Heart right ventricle (tissue), 16 donors: Measurements from ENCODE around the gene NUP58. TPM values are rescaled to one million over a fixed set of nuclear protein-coding genes. Genes with fewer than 3 reads are reported as not detected.

Source experiments
- ATAC-seq, 8 donors: fragments of 200-7000 bp; cut with Tn5 transposase; one replicate each; pipeline ENCODE4 v1.9.1; 2020; ENCODE audit warnings: mild to moderate bottlenecking in 8 of 8, moderate library complexity in 8 of 8, moderate number of reproducible peaks in 1 of 8
- DNase-seq, 2 donors: peaks; one replicate each; pipeline ENCODE4 v3.0.0-alpha.2; 2020
- H3K27ac ChIP-seq, 10 donors: fragments of 200-600 bp; sonication (generic) in 2 of 10; one replicate each; pipeline versions ENCODE4 v1.5.0 to v1.8.0; 2020 to 2022; ENCODE audit warnings: mild to moderate bottlenecking in 3 of 10
- H3K27me3 ChIP-seq, 7 donors: fragments of 200-600 bp; one replicate each; pipeline ENCODE4 v1.8.0; 2021 to 2022; ENCODE audit warnings: mild to moderate bottlenecking in 2 of 7
- H3K36me3 ChIP-seq, 9 donors: fragments of 200-600 bp; sonication (generic) in 1 of 9; one replicate each; pipeline versions ENCODE4 v1.5.0 to v1.8.0; 2020 to 2022; ENCODE audit warnings: mild to moderate bottlenecking in 2 of 9
- H3K4me1 ChIP-seq, 9 donors: fragments of 200-600 bp; sonication (generic) in 1 of 9; one replicate each; pipeline versions ENCODE4 v1.5.0 to v1.8.0; 2020 to 2022; ENCODE audit warnings: mild to moderate bottlenecking in 4 of 9
- H3K4me3 ChIP-seq, 10 donors: fragments of 200-600 bp; sonication (generic) in 2 of 10; one replicate each; pipeline versions ENCODE4 v1.5.0 to v1.8.0; 2020 to 2022; ENCODE audit warnings: mild to moderate bottlenecking in 7 of 10, moderate library complexity in 2 of 10
- H3K9me3 ChIP-seq, 11 donors: fragments of 200-600 bp in 10 of 11; sonication (generic) in 2 of 11; one replicate each; pipeline versions ENCODE4 v1.5.0 to v1.8.0; 2013 to 2022; ENCODE audit warnings: mild to moderate bottlenecking in 2 of 11, control low read depth in 1 of 11, moderate library complexity in 1 of 11
- CTCF ChIP-seq, 9 donors: fragments of 200-600 bp; sonication (generic) in 2 of 9; IDR thresholded peaks; one replicate each; pipeline versions ENCODE4 v1.5.0 to v1.8.0; 2021 to 2022; ENCODE audit warnings: antibody characterized with exemption in 9 of 9, mild to moderate bottlenecking in 5 of 9, moderate library complexity in 1 of 9
- WGBS, 2 donors: extraction: QIAGEN DNeasy Blood & Tissue Kit; methylation state at CpG; one replicate each; pipeline ENCODE4 v1.1.7; 2013; ENCODE audit warnings: inconsistent platforms in 1 of 2; 5-methylcytosine and 5-hydroxymethylcytosine counted together
- intact Hi-C, 10 donors: fragments of 100-400 bp; cut with DNase I; formaldehyde crosslinking; loops; one replicate each; pipeline versions ENCODE4 v1.11.1 to v1.14.2; 2022
- polyA plus RNA-seq, 2 donors: library from polyadenylated mRNA; stranded (reverse); fragments of 200-250 nt; gene quantifications; one replicate each; pipeline ENCODE4 v1.2.3, GENCODE V29; 2013
- total RNA-seq, 10 donors: library from RNA; stranded (reverse); fragmentation: NEBNext Ultra II Directional in 3 of 10; extraction: Animal tissue kit (Norgen Biotek cat#: 25700) in 3 of 10; gene quantifications; one replicate each; pipeline versions ENCODE4 v1.2.1 to v1.2.4, GENCODE V29; 2021 to 2023
- donor health status: Arrhythmogenic right ventricular cardiomyopathy.
- donor health status: ischemic (EF 13 %, LVEDD 7.1; RV severe dilation, severe dysfunction).
- donor health status: healthy with polysubstance abuse.
- donor health status: DM: no; HTN: yes; CAD: no.
- donor health status: DM: no; HTN: no; CAD: no.
- donor health status: ischemic (EF 25% LVEDD 6.9; RV normal size, moderate dysfunction).
- donor health status: ischemic (EF 25% LVEDD 5.7; RV mildly dilated, moderate dysfunction).
- donor health status: healthy.
- donor health status: DM: yes; HTN: yes; CAD: no.
- donor health status: Ischemic cardiomyopathy.
- donor health status: ischemic (EF 35%, LVEDD 5.7; RV mildly dilated, moderate dysfunction).
- donor health status: nonischemic (EF 11% LVEDD 7.7; RV severe dilation, severe dysfunction).
- donor health status: DM: yes; HTN: yes; CAD: no.
- donor health status: PGD.
- donor health status: ischemic (EF 29% LVEDD 5.4; RV normal size, mild dysfunction).
- donor health status: nonischemic (EF 23%, LVEDD 6.1; RV moderate dilation, normal function).

Gene NUP58
- total and polyA plus RNA-seq, 12 donors, result 8.9 to 29.5 (median 26.2) TPM

- ATAC-seq, result no peak
- TF ChIP-seq CTCF (IDR thresholded peaks at IDR 0.05), result no peak
- no peaks in the 10 kb centered on the region for H3K27me3 ChIP-seq
- no peaks in the 10 kb centered on the region for H3K9me3 ChIP-seq
- H3K4me3 ChIP-seq, result no peak overlapping the region
- WGBS, 2 donors, result 88 to 90% methylated on average over 2 of the region's 2 CpGs
- intact Hi-C loops, result loop anchor here in 2 of 10 donors (5.0 to 10.0 kb wide), 2 partner anchors 67 to 69 kb away; no protein-coding TSS in a partner anchor
- no peak for DNase-seq
- no peak overlapping the region for H3K27ac ChIP-seq
- no peaks in the 10 kb centered on the region for H3K4me1 ChIP-seq
- peaks cover 0 to 100% (median 53%) of the 10 kb centered on the region in 9 donors for H3K36me3 ChIP-seq
Measured at GRCh38 chr13:25324100-25324499, 22.7 kb downstream of the NUP58 start.

- DNase-seq (no peak), ATAC-seq (no peak)
- Histone ChIP-seq H3K4me3 (no peak overlapping the region), H3K9me3 (no peaks in the 10 kb centered on the region), H3K27me3 (no peaks in the 10 kb centered on the region), H3K27ac (no peak overlapping the region), H3K4me1 (no peaks in the 10 kb centered on the region), H3K36me3 (peaks cover 0 to 100% (median 62%) of the 10 kb centered on the region in 9 donors)
- WGBS, 2 donors, result 97 to 99% methylated on average over 4 of the region's 4 CpGs
- intact Hi-C loops, result loop anchor here in 2 of 10 donors (10.0 kb wide), 1 partner anchor 75 kb away; no protein-coding TSS in a partner anchor
- no peak for TF ChIP-seq CTCF (IDR thresholded peaks at IDR 0.05)
Measured at GRCh38 chr13:25329706-25330105, 28.3 kb downstream of the NUP58 start.

- no peaks in the 10 kb centered on the region for H3K27me3 ChIP-seq
- no peak for DNase-seq
- H3K27ac ChIP-seq, result no peak overlapping the region
- WGBS, 2 donors, result 97 to 98% methylated on average over 1 of the region's 1 CpG
- ATAC-seq, result no peak
- TF ChIP-seq CTCF (IDR thresholded peaks at IDR 0.05), result no peak
- no peak overlapping the region for H3K4me3 ChIP-seq
- intact Hi-C loops, result loop anchor here in 1 of 10 donors (10.0 kb wide), 1 partner anchor 76 kb away; no protein-coding TSS in a partner anchor
- peaks cover 0 to 100% (median 55%) of the 10 kb centered on the region in 9 donors for H3K36me3 ChIP-seq
- no peaks in the 10 kb centered on the region for H3K9me3 ChIP-seq
- no peaks in the 10 kb centered on the region for H3K4me1 ChIP-seq
Measured at GRCh38 chr13:25330541-25330940, 29.1 kb downstream of the NUP58 start.

DNA sequence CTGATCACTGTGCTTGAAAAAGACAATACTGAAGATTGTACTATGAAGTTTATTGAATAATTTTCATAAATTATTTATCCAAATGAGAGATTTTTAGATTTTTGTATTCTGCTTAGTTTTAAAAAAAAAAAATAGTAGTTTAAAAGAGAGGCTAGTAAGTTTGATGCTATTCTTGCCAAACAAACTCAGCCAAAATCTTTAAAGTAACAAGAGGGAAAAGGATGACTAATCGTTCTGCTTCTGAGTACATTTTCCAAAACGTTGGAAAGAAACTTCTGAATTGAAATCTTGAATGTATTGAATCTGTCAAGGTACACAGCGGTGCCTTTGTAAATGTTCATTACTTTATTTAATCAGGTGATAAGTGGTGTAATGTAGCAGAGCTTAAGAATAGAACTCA, 34.4 kb downstream of the NUP58 start:
- TF ChIP-seq CTCF (IDR thresholded peaks at IDR 0.05), result no peak
- intact Hi-C loops, result loop anchor here in 1 of 10 donors (10.0 kb wide), 1 partner anchor 81 kb away; no protein-coding TSS in a partner anchor
- Histone ChIP-seq H3K27me3 (no peaks in the 10 kb centered on the region), H3K27ac (no peak overlapping the region), H3K36me3 (peaks cover 0 to 99% (median 32%) of the 10 kb centered on the region in 9 donors), H3K4me3 (no peak overlapping the region), H3K9me3 (no peaks in the 10 kb centered on the region), H3K4me1 (no peaks in the 10 kb centered on the region)
- no peak for ATAC-seq
- WGBS, 2 donors, result 60 to 80% methylated on average over 3 of the region's 3 CpGs
- DNase-seq, result no peak
